ENCODE results near the gene TTN.
"Not testable (repeated sequence)": the region's sequence is repeated elsewhere in the genome, so short reads cannot be mapped to it uniquely, and the experiment has no call there.

- TF ChIP-seq CTCF (conservative IDR thresholded peaks at IDR 0.05; ENCODE audit: low read depth, low read length); POLR2A (IDR thresholded peaks at IDR 0.05; ENCODE audit: low read depth, low read length); FOS (IDR thresholded peaks at IDR 0.05; ENCODE audit: low read depth, low read length): not testable (repeated sequence)
These were observed 148.7 kb downstream of the TTN start for GRCh38 chr2:178658480-178658879.

Data from IMR-90 (cell line).